Smooth muscle cell of bladder (primary cell): ENCODE results near the gene ZZZ3. TPM values are rescaled to one million over a fixed set of nuclear protein-coding genes. Genes with fewer than 3 reads are reported as not detected.

Source experiments
- total RNA-seq: library from RNA; depleted of rRNA; stranded (reverse); fragments of >200 nt; gene quantifications from 2 replicates; pipeline ENCODE4 v1.2.3, GENCODE V29; 2014

The ZZZ3 gene
- 53.6 and 67.6 TPM in 2 replicates for total RNA-seq

GRCh38 chr1:77682460-77683159 lies at the start of gene ZZZ3:
TSS of gene ZZZ3 (minus strand) at chr1:77682658. CDS start at chr1:77633354, 49,304 bp downstream.

Other genes with a start within 250 kb of the ZZZ3 start
- 82.8 and 83.7 TPM in 2 replicates for gene USP33, start 77.2 kb upstream of the ZZZ3 start, total RNA-seq
- 7.8 and 8.4 TPM in 2 replicates for gene MIGA1, start 97.0 kb upstream of the ZZZ3 start, total RNA-seq
- gene NEXN, start 206.0 kb upstream of the ZZZ3 start, total RNA-seq: 10.0 and 13.6 TPM in 2 replicates